GM13977 (cell line): ENCODE results near the gene EDDM13.
A peak's percentile ranks its signal among the peaks of the same experiment; 100 is the strongest.

Experiments
- DNase-seq: peaks from one replicate; pipeline ENCODE4 v3.0.0; 2012; ENCODE audit warnings: low spot score
- CTCF ChIP-seq: IDR thresholded peaks from 2 replicates; pipeline ENCODE4 v1.5.1; 2012; ENCODE audit warnings: mild to moderate bottlenecking, control low read depth; ENCODE audit not compliant: insufficient read depth; ENCODE audit errors: extremely low read depth, missing control alignments
- in situ Hi-C: fragments of 300-500 bp; cut with MboI; formaldehyde crosslinking; loops from one replicate; pipeline ENCODE4 v1.12.0; 2022; ENCODE audit warnings: low sequenced_read_pairs, low pct_unique_long_range_greater_than_20kb, mixed read lengths, inconsistent platforms; ENCODE audit not compliant: unreplicated experiment

Gene EDDM13

GRCh38 chr19:56341948-56342347 is 69.4 kb downstream of the EDDM13 start:
- DNase-seq: no peak
- TF ChIP-seq CTCF: no peak
- in situ Hi-C loops: no loop called here

GRCh38 chr19:56347163-56347778 is 74.7 kb downstream of the EDDM13 start:
- in situ Hi-C loops: no loop called here
- TF ChIP-seq CTCF: no peak
- no peak for DNase-seq

- DNase-seq: no peak
- peak; percentile 62 for TF ChIP-seq CTCF
- in situ Hi-C loops: no loop called here
Measured at GRCh38 chr19:56348289-56348877, 75.8 kb downstream of the EDDM13 start.

GRCh38 chr19:56350416-56351045 is 78.0 kb downstream of the EDDM13 start:
- in situ Hi-C loops: no loop called here
- peak; percentile 80 for TF ChIP-seq CTCF
- peak; percentile 36 for DNase-seq

GRCh38 chr19:56351208-56351607 is 78.7 kb downstream of the EDDM13 start:
- in situ Hi-C loops: no loop called here
- no peak for TF ChIP-seq CTCF
- DNase-seq: no peak

GRCh38 chr19:56355517-56355916 is 83.0 kb downstream of the EDDM13 start:
- in situ Hi-C loops: no loop called here
- TF ChIP-seq CTCF: no peak

More at GRCh38 chr19:56355517-56355916, 83.0 kb downstream of the EDDM13 start:
- DNase-seq: no peak
